ENCODE data around the gene PPM1N.
A peak's percentile ranks its signal among the peaks of the same experiment; 100 is the strongest.

Gene PPM1N

GRCh38 chr19:45464274-45464673 is 34.0 kb upstream of the PPM1N start:
- DNase-seq (ENCODE audit: insufficient read length) (no peak), FAIRE-seq (no peak)
- TF ChIP-seq TAF1 (IDR thresholded peaks at IDR 0.05; ENCODE audit: borderline replicate concordance, low read depth, low read length) (no peak), POLR2AphosphoS5 (IDR thresholded peaks at IDR 0.05; ENCODE audit: low read depth, low read length) (no peak), POLR2A (IDR thresholded peaks at IDR 0.05; ENCODE audit: low read depth, low read length) (no peak)

GRCh38 chr19:45464852-45465441 is 33.3 kb upstream of the PPM1N start:
- TF ChIP-seq POLR2A (IDR thresholded peaks at IDR 0.05; ENCODE audit: low read depth, low read length) (no peak), POLR2AphosphoS5 (IDR thresholded peaks at IDR 0.05; ENCODE audit: low read depth, low read length) (no peak), TAF1 (IDR thresholded peaks at IDR 0.05; ENCODE audit: borderline replicate concordance, low read depth, low read length) (no peak)
- DNase-seq (ENCODE audit: insufficient read length) (no peak), FAIRE-seq (no peak)

- DNase-seq (ENCODE audit: insufficient read length), result no peak
- FAIRE-seq, result no peak
- no peak for TF ChIP-seq POLR2A (IDR thresholded peaks at IDR 0.05; ENCODE audit: low read depth, low read length)
Measured at GRCh38 chr19:45467115-45467455, 31.2 kb upstream of the PPM1N start.

GRCh38 chr19:45467456-45468158 is 30.6 kb upstream of the PPM1N start, which contains the start of gene FOSB:
Gene FOSB, plus strand, starts transcription at chr19:45467996. Its CDS starts 591 bp downstream, at chr19:45468587.
- FAIRE-seq, result peak; percentile 88
- TF ChIP-seq POLR2AphosphoS5 (IDR thresholded peaks at IDR 0.05; ENCODE audit: low read depth, low read length) (peak; percentile 37; the same call in 1 of the 2 replicates), TAF1 (IDR thresholded peaks at IDR 0.05; ENCODE audit: borderline replicate concordance, low read depth, low read length) (no peak), POLR2A (IDR thresholded peaks at IDR 0.05; ENCODE audit: low read depth, low read length) (peak; percentile 75)
- DNase-seq (ENCODE audit: insufficient read length), result peak; percentile 82

GRCh38 chr19:45468159-45468651 is 30.0 kb upstream of the PPM1N start:
- FAIRE-seq (no peak), DNase-seq (ENCODE audit: insufficient read length) (no peak)
- TF ChIP-seq POLR2A (IDR thresholded peaks at IDR 0.05; ENCODE audit: low read depth, low read length), result no peak
- TF ChIP-seq TAF1 (IDR thresholded peaks at IDR 0.05; ENCODE audit: borderline replicate concordance, low read depth, low read length), result no peak
- TF ChIP-seq POLR2AphosphoS5 (IDR thresholded peaks at IDR 0.05; ENCODE audit: low read depth, low read length), result no peak

- no peak for FAIRE-seq
- no peak for DNase-seq (ENCODE audit: insufficient read length)
- no peak for TF ChIP-seq POLR2AphosphoS5 (IDR thresholded peaks at IDR 0.05; ENCODE audit: low read depth, low read length)
- TF ChIP-seq TAF1 (IDR thresholded peaks at IDR 0.05; ENCODE audit: borderline replicate concordance, low read depth, low read length), result no peak
- no peak for TF ChIP-seq POLR2A (IDR thresholded peaks at IDR 0.05; ENCODE audit: low read depth, low read length)
Measured at GRCh38 chr19:45468803-45469131, 29.5 kb upstream of the PPM1N start.

- TF ChIP-seq TAF1 (IDR thresholded peaks at IDR 0.05; ENCODE audit: borderline replicate concordance, low read depth, low read length), result no peak
- TF ChIP-seq POLR2AphosphoS5 (IDR thresholded peaks at IDR 0.05; ENCODE audit: low read depth, low read length), result no peak
- TF ChIP-seq POLR2A (IDR thresholded peaks at IDR 0.05; ENCODE audit: low read depth, low read length), result no peak; the same call in 1 of the 2 replicates
- FAIRE-seq (peak; percentile 99), DNase-seq (ENCODE audit: insufficient read length) (peak; percentile 94)
Measured at GRCh38 chr19:45469132-45469944, 28.9 kb upstream of the PPM1N start.

- DNase-seq (ENCODE audit: insufficient read length), result no peak
- no peak for TF ChIP-seq POLR2A (IDR thresholded peaks at IDR 0.05; ENCODE audit: low read depth, low read length)
- TF ChIP-seq POLR2AphosphoS5 (IDR thresholded peaks at IDR 0.05; ENCODE audit: low read depth, low read length), result no peak
- TF ChIP-seq TAF1 (IDR thresholded peaks at IDR 0.05; ENCODE audit: borderline replicate concordance, low read depth, low read length), result no peak
Measured at GRCh38 chr19:45469945-45470761, 28.1 kb upstream of the PPM1N start.

GRCh38 chr19:45470762-45471081 is 27.5 kb upstream of the PPM1N start:
- FAIRE-seq (no peak), DNase-seq (ENCODE audit: insufficient read length) (no peak)
- TF ChIP-seq POLR2A (IDR thresholded peaks at IDR 0.05; ENCODE audit: low read depth, low read length) (no peak), TAF1 (IDR thresholded peaks at IDR 0.05; ENCODE audit: borderline replicate concordance, low read depth, low read length) (no peak), POLR2AphosphoS5 (IDR thresholded peaks at IDR 0.05; ENCODE audit: low read depth, low read length) (no peak)

More at GRCh38 chr19:45469945-45470761, 28.1 kb upstream of the PPM1N start:
- FAIRE-seq, result no peak

GRCh38 chr19:45471111-45471930 is 26.9 kb upstream of the PPM1N start:
- no peak for TF ChIP-seq TAF1 (IDR thresholded peaks at IDR 0.05; ENCODE audit: borderline replicate concordance, low read depth, low read length)
- TF ChIP-seq POLR2AphosphoS5 (IDR thresholded peaks at IDR 0.05; ENCODE audit: low read depth, low read length), result no peak
- no peak for TF ChIP-seq POLR2A (IDR thresholded peaks at IDR 0.05; ENCODE audit: low read depth, low read length)
- FAIRE-seq, result no peak
- no peak for DNase-seq (ENCODE audit: insufficient read length)

Data from GM12892 (cell line).